Mesothelial cell of epicardium (in vitro differentiated cells): ENCODE measurements around the gene GPC6. TPM values are rescaled to one million over a fixed set of nuclear protein-coding genes. Genes with fewer than 3 reads are reported as not detected.

Source experiments
- DNase-seq, 2 experiments: peaks; one replicate each; pipeline ENCODE4 v3.0.0; 2021; ENCODE audit warnings: low spot score in 2 of 2; ENCODE audit not compliant: unreplicated experiment in 2 of 2
- H3K27ac Mint-ChIP-seq: 2 replicates; pipeline ENCODE4 v1.8.0; 2021; ENCODE audit warnings: mixed read lengths
- H3K27me3 Mint-ChIP-seq: 2 replicates; pipeline ENCODE4 v1.8.0; 2021; ENCODE audit warnings: low read depth, mixed read lengths
- H3K36me3 Mint-ChIP-seq: 2 replicates; pipeline ENCODE4 v1.8.0; 2021; ENCODE audit warnings: mixed read lengths
- H3K4me1 Mint-ChIP-seq: 2 replicates; pipeline ENCODE4 v1.8.0; 2021; ENCODE audit warnings: mixed read lengths
- H3K4me3 Mint-ChIP-seq: 2 replicates; pipeline ENCODE4 v1.8.0; 2021; ENCODE audit warnings: mild to moderate bottlenecking, moderate library complexity, mixed read lengths
- H3K9me3 Mint-ChIP-seq: 2 replicates; pipeline ENCODE4 v1.8.0; 2021; ENCODE audit warnings: mixed read lengths
- total RNA-seq: library from RNA; stranded (reverse); gene quantifications from 3 replicates; pipeline ENCODE4 v1.2.1, GENCODE V29; 2021
- TF ChIP-seq, protein P1 (sequence below): fragments of 200-600 bp; sonication (generic); IDR thresholded peaks from one replicate; pipeline ENCODE4 v1.5.0; 2021; ENCODE audit warnings: antibody characterized with exemption; ENCODE audit not compliant: unreplicated experiment

Gene GPC6
- total RNA-seq, 1 donor from 2014 or later: 112 TPM

- Mint-ChIP-seq H3K27me3 (no peaks in the 10 kb centered on the region), H3K9me3 (peaks cover 28% of the 10 kb centered on the region), H3K36me3 (peaks cover 6% of the 10 kb centered on the region), H3K27ac (no peak overlapping the region), H3K4me1 (peaks cover 18% of the 10 kb centered on the region), H3K4me3 (no peak overlapping the region)
- DNase-seq: no peak
- TF ChIP-seq, protein P1, sequence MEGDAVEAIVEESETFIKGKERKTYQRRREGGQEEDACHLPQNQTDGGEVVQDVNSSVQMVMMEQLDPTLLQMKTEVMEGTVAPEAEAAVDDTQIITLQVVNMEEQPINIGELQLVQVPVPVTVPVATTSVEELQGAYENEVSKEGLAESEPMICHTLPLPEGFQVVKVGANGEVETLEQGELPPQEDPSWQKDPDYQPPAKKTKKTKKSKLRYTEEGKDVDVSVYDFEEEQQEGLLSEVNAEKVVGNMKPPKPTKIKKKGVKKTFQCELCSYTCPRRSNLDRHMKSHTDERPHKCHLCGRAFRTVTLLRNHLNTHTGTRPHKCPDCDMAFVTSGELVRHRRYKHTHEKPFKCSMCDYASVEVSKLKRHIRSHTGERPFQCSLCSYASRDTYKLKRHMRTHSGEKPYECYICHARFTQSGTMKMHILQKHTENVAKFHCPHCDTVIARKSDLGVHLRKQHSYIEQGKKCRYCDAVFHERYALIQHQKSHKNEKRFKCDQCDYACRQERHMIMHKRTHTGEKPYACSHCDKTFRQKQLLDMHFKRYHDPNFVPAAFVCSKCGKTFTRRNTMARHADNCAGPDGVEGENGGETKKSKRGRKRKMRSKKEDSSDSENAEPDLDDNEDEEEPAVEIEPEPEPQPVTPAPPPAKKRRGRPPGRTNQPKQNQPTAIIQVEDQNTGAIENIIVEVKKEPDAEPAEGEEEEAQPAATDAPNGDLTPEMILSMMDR: no peak
Measured at GRCh38 chr13:94419925-94420305, 1193.3 kb downstream of the GPC6 start.

GRCh38 chr13:94427313-94427953 is 1200.8 kb downstream of the GPC6 start:
- Mint-ChIP-seq H3K36me3 (peaks cover 1% of the 10 kb centered on the region), H3K4me3 (no peak overlapping the region), H3K9me3 (peaks cover 12% of the 10 kb centered on the region), H3K4me1 (peaks cover 8% of the 10 kb centered on the region), H3K27me3 (no peaks in the 10 kb centered on the region), H3K27ac (no peak overlapping the region)
- TF ChIP-seq, protein P1: no peak
- DNase-seq: no peak

- Mint-ChIP-seq H3K36me3 (no peaks in the 10 kb centered on the region), H3K9me3 (peaks cover 8% of the 10 kb centered on the region), H3K27me3 (no peaks in the 10 kb centered on the region), H3K27ac (no peak overlapping the region), H3K4me3 (no peak overlapping the region), H3K4me1 (peaks cover 23% of the 10 kb centered on the region)
- TF ChIP-seq, protein P1: no peak
- no peak for DNase-seq
Measured at GRCh38 chr13:94431574-94431973, 1205.0 kb downstream of the GPC6 start.

GRCh38 chr13:94431987-94432386 is 1205.4 kb downstream of the GPC6 start:
- Mint-ChIP-seq H3K4me1 (peaks cover 23% of the 10 kb centered on the region), H3K27me3 (no peaks in the 10 kb centered on the region)

GRCh38 chr13:94433055-94433961 is 1206.7 kb downstream of the GPC6 start:
- Mint-ChIP-seq H3K27ac (peak overlapping the region; percentile 14), H3K36me3 (no peaks in the 10 kb centered on the region), H3K27me3 (peaks cover 3% of the 10 kb centered on the region), H3K4me3 (peak overlapping the region; percentile 43), H3K4me1 (peaks cover 15% of the 10 kb centered on the region), H3K9me3 (peaks cover 8% of the 10 kb centered on the region)
- no peak for DNase-seq
- TF ChIP-seq, protein P1: no peak

More at GRCh38 chr13:94431987-94432386, 1205.4 kb downstream of the GPC6 start:
- DNase-seq: no peak
- Mint-ChIP-seq H3K36me3 (no peaks in the 10 kb centered on the region), H3K4me3 (no peak overlapping the region), H3K9me3 (peaks cover 8% of the 10 kb centered on the region), H3K27ac (no peak overlapping the region)
- TF ChIP-seq, protein P1: no peak
